Stimulated activated CD8-positive, alpha-beta memory T cell treated with anti-CD3 and anti-CD28 coated beads, Interleukin-15, amount 100 ng/mL, for 48 hours (primary cell): ENCODE data around the gene CAMK2B.
A peak's percentile ranks its signal among the peaks of the same experiment; 100 is the strongest.

ENCODE experiments used
- DNase-seq, 2 donors: peaks; one replicate each; pipeline ENCODE4 v3.0.0-alpha.2; 2020; ENCODE audit warnings: low read depth in 2 of 2

Gene CAMK2B

GRCh38 chr7:44309271-44310091 is 15.9 kb downstream of the CAMK2B start:
- peak; percentile 31 to 32 for DNase-seq

DNA sequence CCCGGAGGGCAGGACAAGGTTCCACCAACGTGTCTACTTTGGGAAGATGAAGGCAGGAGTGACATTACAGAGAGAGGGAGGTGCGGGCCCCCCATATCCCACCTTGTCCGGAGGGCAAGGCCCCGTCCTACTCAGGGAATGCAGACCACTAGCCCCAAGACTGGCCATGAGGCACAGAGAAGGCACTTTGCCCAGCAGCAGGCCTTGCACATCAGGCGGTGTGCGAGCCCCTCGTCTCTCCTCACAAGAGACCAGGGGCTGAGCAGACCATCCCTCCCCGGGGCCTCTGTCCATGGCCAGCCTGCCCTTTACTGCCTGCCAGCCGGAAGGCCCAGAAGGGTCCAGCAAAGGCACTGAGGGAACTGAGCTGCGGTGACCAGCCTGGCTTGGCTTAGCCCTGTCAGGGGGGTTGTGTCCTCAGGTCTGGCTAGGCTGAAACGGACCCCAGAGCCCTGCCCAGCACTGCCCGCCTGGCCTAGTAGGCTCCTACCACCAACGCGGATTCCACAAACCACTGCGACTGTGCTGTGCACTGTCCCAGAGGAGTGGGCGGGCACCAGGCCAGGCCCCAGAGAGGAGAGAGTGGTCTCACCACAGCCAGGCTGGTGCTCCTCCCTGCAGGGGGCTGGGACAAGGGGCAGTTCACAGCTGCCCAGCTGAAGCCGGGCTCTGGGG is 16.7 kb downstream of the CAMK2B start:
- DNase-seq: no peak

DNA sequence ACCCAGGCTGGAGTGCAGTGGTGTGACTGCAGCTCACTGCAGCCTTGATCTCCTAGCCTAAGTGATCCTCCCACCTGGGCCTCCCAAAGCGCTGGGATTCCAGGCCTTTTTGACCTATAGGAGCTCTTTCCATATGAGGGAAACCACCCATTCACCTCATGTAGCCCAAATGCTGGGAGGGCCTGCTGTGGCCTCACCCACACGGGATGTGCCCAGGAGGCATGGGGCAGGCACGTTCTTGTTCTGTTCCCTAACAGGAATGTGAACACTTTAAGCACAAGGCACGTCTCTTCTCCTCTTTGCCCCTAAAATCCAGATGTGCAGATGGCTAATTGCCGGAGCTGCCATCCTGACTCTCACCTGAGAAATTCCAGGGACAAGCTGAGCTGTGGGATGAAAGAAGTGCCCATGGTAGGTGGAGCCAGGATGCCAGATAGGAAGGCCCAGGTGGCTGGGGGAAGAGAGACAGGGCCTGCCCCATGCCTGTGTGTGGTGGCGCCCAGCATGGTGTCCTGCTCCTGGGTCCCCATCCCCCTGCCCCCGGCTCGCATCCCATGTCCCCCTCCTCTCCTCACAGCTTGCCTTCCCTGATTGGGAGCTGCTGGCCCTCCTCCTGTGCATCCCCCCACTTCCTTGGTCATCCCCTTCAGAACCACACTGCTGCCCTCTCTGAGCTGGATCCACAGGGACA is 17.3 kb downstream of the CAMK2B start:
- no peak for DNase-seq

GRCh38 chr7:44307301-44307900 is 18.0 kb downstream of the CAMK2B start:
- no peak for DNase-seq

- DNase-seq: no peak
Observed at GRCh38 chr7:44306606-44307005, 18.8 kb downstream of the CAMK2B start.

- DNase-seq: no peak
Observed at GRCh38 chr7:44305564-44306507, 19.6 kb downstream of the CAMK2B start.

- no peak for DNase-seq
Observed at GRCh38 chr7:44294325-44295069, 30.9 kb downstream of the CAMK2B start.

DNA sequence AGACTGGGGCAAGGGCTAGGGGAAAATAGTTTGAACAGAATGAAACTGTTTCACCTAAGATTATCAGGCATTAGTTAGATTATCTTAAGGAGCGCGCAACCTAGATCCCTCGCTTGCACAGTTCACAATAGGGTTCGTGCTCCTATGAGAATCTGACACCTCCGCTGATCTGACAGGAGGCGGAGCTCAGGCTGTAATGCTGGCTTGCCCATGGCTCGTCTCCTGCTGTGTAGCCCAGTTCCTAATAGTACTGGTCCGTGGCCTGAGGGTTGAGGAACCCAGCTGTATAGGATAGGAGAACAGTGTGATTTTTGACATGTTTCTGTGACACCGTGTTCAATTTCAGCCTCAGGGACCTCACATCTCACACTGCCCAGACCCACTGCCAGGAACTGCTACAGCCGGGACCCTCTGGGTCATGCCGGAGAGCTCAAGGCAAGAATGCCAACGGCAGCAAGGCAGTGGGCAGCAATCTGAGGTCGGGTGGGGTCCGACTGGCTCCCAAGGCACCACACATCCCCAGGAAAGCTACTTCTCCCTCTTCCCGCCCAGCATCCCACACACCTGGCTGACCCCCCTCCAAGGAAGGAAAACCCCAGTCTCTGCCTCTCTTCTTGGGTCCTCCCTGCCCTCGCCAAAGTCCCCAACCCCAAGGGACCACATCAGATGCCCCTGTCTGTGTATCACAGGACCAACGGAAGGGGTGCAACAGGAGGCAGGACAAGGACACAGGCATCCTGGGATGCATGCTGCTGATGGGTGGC is 31.7 kb downstream of the CAMK2B start:
- DNase-seq: no peak

DNA sequence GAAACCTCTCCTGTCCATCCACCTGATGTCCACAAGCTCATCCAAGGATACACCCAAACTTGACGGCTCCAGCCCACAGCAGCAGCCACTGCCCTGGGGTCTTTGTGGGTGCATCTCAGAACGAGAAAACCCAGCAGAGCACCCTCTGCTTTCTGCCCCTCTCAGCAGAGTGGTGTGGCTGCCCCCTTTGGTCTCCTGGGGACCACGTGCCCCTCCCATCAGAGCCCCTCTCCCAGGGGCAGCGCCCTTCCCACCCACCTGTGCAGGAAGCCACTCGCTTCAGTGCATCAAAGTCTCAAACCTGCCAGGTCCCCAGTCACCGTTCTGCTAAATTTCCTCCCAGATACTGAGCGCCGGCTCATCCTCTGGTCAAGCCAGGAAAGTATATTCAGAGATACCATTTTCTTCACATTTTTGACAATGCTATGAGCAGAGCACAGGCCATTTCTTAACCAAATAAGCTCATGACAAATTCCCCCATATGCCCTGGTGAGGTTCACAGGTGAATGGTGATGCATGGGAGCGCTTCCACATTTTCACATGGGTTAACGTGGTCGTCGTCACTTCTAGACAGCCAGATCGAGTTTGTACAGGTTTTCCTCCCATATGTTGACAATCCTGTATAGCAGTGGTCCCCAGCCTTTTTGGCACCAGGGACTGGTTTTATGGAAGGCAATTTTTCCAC is 32.4 kb downstream of the CAMK2B start:
- DNase-seq: no peak

DNA sequence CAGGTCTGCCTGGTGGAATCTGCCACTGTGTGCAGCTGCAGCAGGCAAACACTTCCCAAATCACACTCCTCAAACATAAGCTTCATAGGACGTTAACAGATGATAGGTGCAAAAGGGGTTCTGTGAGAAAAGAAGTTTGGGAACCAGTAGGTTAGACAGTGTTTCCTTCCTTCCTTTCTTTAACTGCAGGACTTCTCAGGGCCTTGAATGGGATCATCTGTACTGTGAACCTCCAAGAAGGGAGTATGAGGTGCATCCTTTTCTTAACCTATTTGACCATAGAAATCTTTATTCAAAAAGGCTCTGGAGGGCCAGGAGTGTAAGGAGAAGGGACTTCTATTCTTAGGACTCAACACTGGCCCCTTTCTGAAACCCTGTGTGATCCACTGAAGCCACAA is 33.0 kb downstream of the CAMK2B start:
- DNase-seq: no peak

GRCh38 chr7:44291733-44292419 is 33.5 kb downstream of the CAMK2B start:
- no peak for DNase-seq

DNA sequence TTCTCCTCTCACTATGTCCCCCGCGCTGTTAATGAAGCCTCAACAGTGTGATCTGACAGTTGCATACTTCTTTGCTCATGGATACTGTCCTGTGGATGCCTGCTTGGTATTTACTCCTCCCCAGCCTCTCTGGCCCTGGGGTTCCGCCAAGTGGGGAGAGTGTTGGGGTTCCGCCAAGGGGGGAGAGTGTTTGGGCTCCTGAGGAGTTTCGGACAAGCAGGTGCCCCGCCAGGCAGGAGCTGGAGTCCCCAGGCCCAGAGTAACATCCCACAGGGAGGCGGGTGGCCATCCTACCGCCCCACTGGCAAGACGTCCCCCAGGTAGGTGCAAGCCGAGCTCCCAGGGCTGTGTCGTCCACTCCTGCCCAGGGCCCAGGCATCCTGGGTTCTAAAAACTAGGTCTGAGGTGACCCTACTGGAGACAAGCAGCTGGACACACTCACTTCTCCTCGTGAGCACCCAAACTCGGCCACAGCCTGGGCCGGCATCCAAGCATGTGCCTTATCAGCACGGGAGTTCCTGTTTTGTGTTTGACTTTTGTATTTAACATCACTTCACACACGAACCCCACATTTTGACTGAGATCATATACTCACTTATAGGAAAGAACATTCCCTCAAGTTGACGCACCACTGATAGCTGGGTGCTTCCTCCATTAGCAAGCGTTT is 34.2 kb downstream of the CAMK2B start:
- no peak for DNase-seq

GRCh38 chr7:44290252-44290620 is 35.2 kb downstream of the CAMK2B start:
- DNase-seq: no peak

GRCh38 chr7:44289341-44290251 is 35.8 kb downstream of the CAMK2B start:
- DNase-seq: no peak

DNA sequence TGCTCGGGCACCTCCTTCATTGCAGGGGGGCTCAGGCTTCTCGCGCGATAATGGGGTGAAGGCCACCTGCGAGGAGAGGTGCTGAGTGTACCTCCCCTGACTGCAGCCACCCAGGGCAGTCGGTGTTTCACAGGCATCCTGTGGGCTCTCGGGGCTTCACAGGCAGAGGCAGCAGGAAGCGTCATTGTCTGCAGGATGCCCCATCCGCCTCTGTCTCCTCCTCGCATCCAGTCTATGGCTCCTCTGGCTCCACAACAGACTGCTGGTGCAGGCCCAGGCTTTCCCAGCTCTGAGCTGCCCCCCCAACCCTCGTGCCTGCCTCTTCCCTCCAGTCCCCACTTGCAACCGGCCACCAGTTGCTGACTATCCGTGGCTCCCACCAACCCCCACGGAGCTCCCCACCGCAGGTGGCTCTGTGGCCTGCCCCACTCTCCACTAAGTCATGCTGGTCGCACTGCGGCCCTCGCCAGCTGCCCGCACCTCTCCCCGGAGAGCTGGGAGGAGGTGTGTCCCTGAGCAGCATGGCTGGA is 36.5 kb downstream of the CAMK2B start:
- no peak for DNase-seq

GRCh38 chr7:44288381-44288685 is 37.1 kb downstream of the CAMK2B start:
- no peak for DNase-seq
